Smooth muscle cell of the brain vasculature (primary cell): ENCODE results near the gene PCBP4.

Experiments
- DNase-seq: peaks from one replicate; pipeline ENCODE4 v3.0.0-alpha.2; 2012; ENCODE audit warnings: low read depth, low spot score

The PCBP4 gene

GRCh38 chr3:51916418-51916817, 50.8 kb downstream of the PCBP4 start:
- DNase-seq = no peak

DNA sequence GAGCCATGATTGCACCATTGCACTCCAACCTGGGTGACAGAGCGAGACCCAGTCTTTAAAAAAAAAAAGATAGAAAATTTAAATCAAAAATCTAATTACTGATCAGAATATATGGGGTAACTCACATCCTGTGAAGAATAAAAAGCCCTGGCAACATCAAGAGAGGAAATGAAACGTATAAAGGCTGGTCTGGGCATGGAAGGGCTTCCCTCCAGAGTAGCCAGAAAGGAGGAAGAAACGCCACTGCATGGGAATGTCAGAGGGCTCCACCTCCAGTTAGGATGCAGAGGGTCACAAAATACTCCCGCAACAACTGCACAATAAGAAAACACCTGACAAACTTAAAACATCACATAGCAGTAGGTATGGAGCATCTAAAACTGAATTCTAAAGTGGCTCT, 59.2 kb downstream of the PCBP4 start:
- DNase-seq = no peak
